CD4-positive, alpha-beta T cell (primary cell): Measurements from ENCODE around the gene EID3. TPM values are rescaled to one million over a fixed set of nuclear protein-coding genes. Genes with fewer than 3 reads are reported as not detected.

ENCODE experiments used
- ATAC-seq: fragments of 200-7000 bp; cut with Tn5 transposase; one replicate; pipeline ENCODE4 v1.10.0; 2022; ENCODE audit warnings: mild to moderate bottlenecking; ENCODE audit not compliant: poor library complexity
- CTCF ChIA-PET: fragments of 350-600 bp; sonication (Branson Sonifier 250); formaldehyde crosslinking; loops from one replicate; lab custom pipeline; 2021; ENCODE audit warnings: antibody characterized with exemption, inconsistent platforms; lab: Charles Lee
- POLR2A ChIA-PET: fragments of 350-600 bp; sonication (Branson Sonifier 250); formaldehyde crosslinking; loops from one replicate; lab custom pipeline; 2021; ENCODE audit warnings: antibody characterized with exemption, inconsistent platforms; lab: Charles Lee
- DNase-seq, 14 experiments: peaks; one replicate each; pipeline ENCODE4 v3.0.0-alpha.2; 2013 to 2020; ENCODE audit warnings: mixed read lengths in 2 of 14
- H3K27ac ChIP-seq, 2 donors: one replicate each; pipeline versions ENCODE4 v1.5.1 to v1.7.0; 2013; ENCODE audit warnings: low read length in 2 of 2, low read depth in 1 of 2, mild to moderate bottlenecking in 1 of 2
- H3K27me3 ChIP-seq, 2 experiments: 1 replicate in 1 of 2; 2 replicates in 1 of 2; pipeline versions ENCODE4 v1.6.1 to v1.7.0; 2013; ENCODE audit warnings: low read length in 2 of 2, control low read depth in 1 of 2, mild to moderate bottlenecking in 1 of 2, moderate library complexity in 1 of 2; ENCODE audit not compliant: insufficient read depth in 2 of 2, control insufficient read depth in 1 of 2
- H3K36me3 ChIP-seq: one replicate; pipeline ENCODE4 v1.6.1; 2013; ENCODE audit warnings: low read length, control low read depth; ENCODE audit not compliant: insufficient read depth
- H3K4me1 ChIP-seq: one replicate; pipeline ENCODE4 v1.6.1; 2013; ENCODE audit warnings: low read length, control low read depth; ENCODE audit not compliant: insufficient read depth
- H3K4me3 ChIP-seq: one replicate; pipeline ENCODE4 v1.5.1; 2013; ENCODE audit warnings: mild to moderate bottlenecking, low read length, moderate library complexity
- H3K9me3 ChIP-seq, 2 experiments: 1 replicate in 1 of 2; 2 replicates in 1 of 2; pipeline versions ENCODE4 v1.6.1 to v1.7.0; 2013; ENCODE audit warnings: low read length in 2 of 2, mild to moderate bottlenecking in 2 of 2, control low read depth in 1 of 2, moderate library complexity in 1 of 2; ENCODE audit not compliant: control insufficient read depth in 1 of 2, insufficient read depth in 1 of 2
- H3K27ac Mint-ChIP-seq: one replicate; pipeline ENCODE4 v1.8.0; 2020; ENCODE audit warnings: mixed read lengths
- H3K27me3 Mint-ChIP-seq: one replicate; pipeline ENCODE4 v1.8.0; 2021; ENCODE audit warnings: mixed read lengths
- H3K36me3 Mint-ChIP-seq: one replicate; pipeline ENCODE4 v1.8.0; 2021; ENCODE audit warnings: low read depth, mixed read lengths
- H3K4me1 Mint-ChIP-seq: one replicate; pipeline ENCODE4 v1.8.0; 2021; ENCODE audit warnings: low read depth, mixed read lengths
- H3K4me3 Mint-ChIP-seq: one replicate; pipeline ENCODE4 v1.8.0; 2020; ENCODE audit warnings: mild to moderate bottlenecking, mixed read lengths
- H3K9me3 Mint-ChIP-seq: one replicate; pipeline ENCODE4 v1.8.0; 2020; ENCODE audit warnings: mixed read lengths
- CTCF ChIP-seq: fragments of 200-600 bp; IDR thresholded peaks from one replicate; pipeline ENCODE4 v1.8.0; 2022; ENCODE audit warnings: antibody characterized with exemption, mild to moderate bottlenecking
- intact Hi-C, 2 experiments: fragments of 100-400 bp; cut with DNase I in 1 of 2; cut with micrococcal nuclease in 1 of 2; formaldehyde crosslinking; loops; one replicate each; pipeline versions ENCODE4 v1.15.1 to v1.9.0; 2023 to 2025; cut with DNase I, micrococcal nuclease
- total RNA-seq, 174 experiments: library from RNA in 2 of 174; stranded (reverse) in 2 of 174; gene quantifications; one replicate each; pipeline ENCODE4 v1.2.3 and lab custom pipeline; 2021 to 2026

Gene EID3
- total RNA-seq, 2 experiments from 2014 or later: 13.5 to 14.3 TPM

GRCh38 chr12:104273503-104273902, 30.0 kb upstream of the EID3 start:
- Mint-ChIP-seq H3K9me3 (no peaks in the 10 kb centered on the region), H3K4me3 (no peak overlapping the region), H3K36me3 (no peaks in the 10 kb centered on the region), H3K27me3 (no peaks in the 10 kb centered on the region), H3K4me1 (peaks cover 8% of the 10 kb centered on the region), H3K27ac (no peak overlapping the region)
- no peak for DNase-seq
- Histone ChIP-seq H3K27ac (no peak overlapping the region), H3K4me3 (no peak overlapping the region), H3K27me3 (no peaks in the 10 kb centered on the region), H3K4me1 (peaks cover 6% of the 10 kb centered on the region), H3K36me3 (no peaks in the 10 kb centered on the region), H3K9me3 (no peaks in the 10 kb centered on the region)
- POLR2A ChIA-PET: no interaction called here
- intact Hi-C loops: no loop called here
- ATAC-seq: no peak
- CTCF ChIA-PET: no interaction called here
- no peak for TF ChIP-seq CTCF

DNA sequence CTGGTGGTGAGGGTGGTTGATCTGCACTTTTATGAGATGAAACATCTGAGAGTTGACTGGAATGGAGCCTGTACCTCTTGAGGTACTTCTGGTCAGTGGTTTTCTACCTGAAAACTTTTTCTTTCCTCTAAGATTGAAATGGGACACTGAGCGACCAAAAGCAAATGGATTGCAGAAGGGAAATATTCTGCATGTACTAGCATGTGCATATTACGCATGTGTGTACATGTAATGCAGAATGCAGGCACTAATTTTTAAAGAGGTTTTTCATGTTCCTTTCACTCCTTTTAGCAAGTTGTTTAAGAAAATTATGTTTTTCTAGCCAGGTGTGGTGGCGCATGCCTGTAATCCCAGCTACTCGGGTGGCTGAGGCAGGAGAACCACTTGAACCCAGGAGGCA, 28.7 kb upstream of the EID3 start:
- no peak overlapping the region for H3K4me3 Mint-ChIP-seq
- H3K27ac Mint-ChIP-seq: no peak overlapping the region
- no peaks in the 10 kb centered on the region for H3K9me3 Mint-ChIP-seq
- Histone ChIP-seq H3K27me3 (no peaks in the 10 kb centered on the region), H3K9me3 (no peaks in the 10 kb centered on the region), H3K27ac (no peak overlapping the region), H3K36me3 (no peaks in the 10 kb centered on the region), H3K4me1 (peaks cover 6% of the 10 kb centered on the region), H3K4me3 (no peak overlapping the region)
- H3K27me3 Mint-ChIP-seq: no peaks in the 10 kb centered on the region
- no peak for TF ChIP-seq CTCF
- peaks cover 8% of the 10 kb centered on the region for H3K4me1 Mint-ChIP-seq
- ChIA-PET CTCF (no interaction called here), POLR2A (no interaction called here)
- ATAC-seq (no peak), DNase-seq (no peak)
- no peaks in the 10 kb centered on the region for H3K36me3 Mint-ChIP-seq
- intact Hi-C loops: no loop called here

DNA sequence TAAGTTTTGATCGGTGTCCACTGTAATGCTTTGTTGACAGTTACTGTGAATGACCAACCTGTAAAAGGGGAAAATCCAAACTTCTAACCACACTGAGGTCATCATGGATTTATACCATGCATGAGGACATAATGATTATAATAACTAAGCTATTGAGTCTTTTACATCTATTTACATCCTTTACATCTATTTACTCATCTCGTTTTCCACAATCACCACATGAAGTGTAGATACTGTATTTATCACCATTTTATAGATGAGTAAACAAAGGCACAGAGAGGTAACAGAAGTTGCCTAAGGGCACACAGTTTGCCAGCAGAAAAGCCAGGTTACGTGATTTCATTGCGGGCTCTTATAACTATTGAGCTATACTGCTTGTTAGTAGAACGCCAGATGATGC, 27.9 kb upstream of the EID3 start:
- DNase-seq: no peak
- Histone ChIP-seq H3K4me3 (no peak overlapping the region), H3K27ac (no peak overlapping the region), H3K9me3 (no peaks in the 10 kb centered on the region), H3K27me3 (no peaks in the 10 kb centered on the region), H3K4me1 (peaks cover 6% of the 10 kb centered on the region), H3K36me3 (no peaks in the 10 kb centered on the region)
- ChIA-PET POLR2A (interaction anchor here (1.0 to 1.8 kb wide), 2 partner anchors 11 to 13 kb away, joined by 4 to 6 read pairs; no protein-coding TSS in a partner anchor), CTCF (no interaction called here)
- Mint-ChIP-seq H3K27ac (no peak overlapping the region), H3K36me3 (no peaks in the 10 kb centered on the region), H3K4me1 (peaks cover 8% of the 10 kb centered on the region), H3K27me3 (peaks cover 5% of the 10 kb centered on the region), H3K9me3 (no peaks in the 10 kb centered on the region), H3K4me3 (no peak overlapping the region)
- intact Hi-C loops: no loop called here
- no peak for TF ChIP-seq CTCF
- ATAC-seq: no peak
